ENCODE results near the gene MCM3. TPM values are rescaled to one million over a fixed set of nuclear protein-coding genes. Genes with fewer than 3 reads are reported as not detected.

MCM3 gene
- total RNA-seq, 4 donors from 2014 or later, result 26.1 to 44.5 (median 34.3) TPM

GRCh38 chr6:52317841-52318581, 33.5 kb upstream of the MCM3 start:
- Histone ChIP-seq H3K9me3 (no peaks in the 10 kb centered on the region), H3K36me3 (no peaks in the 10 kb centered on the region), H3K27me3 (no peaks in the 10 kb centered on the region), H3K27ac (no peak overlapping the region), H3K4me3 (replicated peaks in 1 of 3) (no peak overlapping the region), H3K4me1 (no peaks in the 10 kb centered on the region)
- WGBS, 2 donors, result 75 to 77% methylated on average over 4 of the region's 4 CpGs
- no peak for DNase-seq
- intact Hi-C loops (cut with DNase I), result no loop called here
- TF ChIP-seq POLR2A (IDR thresholded peaks at IDR 0.05) (no peak), CTCF (IDR thresholded peaks at IDR 0.05) (no peak)

- intact Hi-C loops (cut with DNase I), result no loop called here
- Histone ChIP-seq H3K4me1 (no peaks in the 10 kb centered on the region), H3K27me3 (no peaks in the 10 kb centered on the region), H3K9me3 (no peaks in the 10 kb centered on the region), H3K27ac (no peak overlapping the region), H3K4me3 (replicated peaks in 1 of 3) (no peak overlapping the region), H3K36me3 (no peaks in the 10 kb centered on the region)
- no peak for DNase-seq
- WGBS, 2 donors, result 88 to 90% methylated on average over 1 of the region's 1 CpG
- TF ChIP-seq POLR2A (IDR thresholded peaks at IDR 0.05), result no peak
- no peak for TF ChIP-seq CTCF (IDR thresholded peaks at IDR 0.05)
These were observed 32.7 kb upstream of the MCM3 start for GRCh38 chr6:52317211-52317610.

GRCh38 chr6:52314752-52315151, 30.2 kb upstream of the MCM3 start:
- TF ChIP-seq CTCF (IDR thresholded peaks at IDR 0.05) (no peak), POLR2A (IDR thresholded peaks at IDR 0.05) (no peak)
- DNase-seq, result no peak
- H3K27me3 ChIP-seq, result no peaks in the 10 kb centered on the region
- 89 to 92% methylated on average over 2 of the region's 2 CpGs for WGBS, 2 donors
- no peak overlapping the region for H3K27ac ChIP-seq
- intact Hi-C loops (cut with DNase I), result no loop called here
- H3K9me3 ChIP-seq, result no peaks in the 10 kb centered on the region
- no peaks in the 10 kb centered on the region for H3K36me3 ChIP-seq
- no peaks in the 10 kb centered on the region for H3K4me1 ChIP-seq
- H3K4me3 ChIP-seq (replicated peaks in 1 of 3), result no peak overlapping the region

- Histone ChIP-seq H3K9me3 (no peaks in the 10 kb centered on the region), H3K36me3 (no peaks in the 10 kb centered on the region), H3K27ac (no peak overlapping the region), H3K4me3 (replicated peaks in 1 of 3) (no peak overlapping the region), H3K4me1 (no peaks in the 10 kb centered on the region), H3K27me3 (no peaks in the 10 kb centered on the region)
- 91 to 92% methylated on average over 2 of the region's 2 CpGs for WGBS, 2 donors
- intact Hi-C loops (cut with DNase I), result no loop called here
- no peak for TF ChIP-seq POLR2A (IDR thresholded peaks at IDR 0.05)
- no peak for TF ChIP-seq CTCF (IDR thresholded peaks at IDR 0.05)
- DNase-seq, result no peak
These were observed 27.9 kb upstream of the MCM3 start for GRCh38 chr6:52312461-52312860.

- no peaks in the 10 kb centered on the region for H3K36me3 ChIP-seq
These were observed 26.4 kb upstream of the MCM3 start for GRCh38 chr6:52310932-52311331.

More at GRCh38 chr6:52310932-52311331, 26.4 kb upstream of the MCM3 start:
- Histone ChIP-seq H3K27me3 (no peaks in the 10 kb centered on the region), H3K4me1 (peaks cover 3 to 5% of the 10 kb centered on the region in 2 donors), H3K27ac (no peak overlapping the region), H3K4me3 (replicated peaks in 1 of 3) (no peak overlapping the region), H3K9me3 (no peaks in the 10 kb centered on the region)
- WGBS, 2 donors, result 85 to 89% methylated on average over 3 of the region's 3 CpGs
- intact Hi-C loops (cut with DNase I), result no loop called here
- TF ChIP-seq POLR2A (IDR thresholded peaks at IDR 0.05) (no peak), CTCF (IDR thresholded peaks at IDR 0.05) (no peak)
- DNase-seq, result no peak

All from thyroid gland (tissue), 4 donors.